Trophoblast cell (in vitro differentiated cells and primary cell): ENCODE results near the gene PTGER1.

Experiments used
- DNase-seq, 2 donors: peaks; one replicate each; pipeline ENCODE4 v3.0.0-alpha.2; 2016
- H2AFZ ChIP-seq: 2 replicates; pipeline ENCODE4 v1.6.1; 2013; ENCODE audit warnings: low read length, moderate library complexity, mild to moderate bottlenecking; ENCODE audit not compliant: insufficient read depth, poor library complexity
- H2AK5ac ChIP-seq: 2 replicates; pipeline ENCODE4 v1.6.1; 2013; ENCODE audit warnings: mild to moderate bottlenecking, low read length
- H2BK120ac ChIP-seq: 2 replicates; pipeline ENCODE4 v1.6.1; 2013; ENCODE audit warnings: low read length, mild to moderate bottlenecking, moderate library complexity; ENCODE audit not compliant: insufficient read depth, poor library complexity
- H2BK12ac ChIP-seq: 2 replicates; pipeline ENCODE4 v1.6.1; 2013; ENCODE audit warnings: mild to moderate bottlenecking, low read length, moderate library complexity
- H2BK5ac ChIP-seq: 2 replicates; pipeline ENCODE4 v1.6.1; 2013; ENCODE audit warnings: low read length, low read depth, moderate library complexity, mild to moderate bottlenecking; ENCODE audit not compliant: poor library complexity
- H3K14ac ChIP-seq: 2 replicates; pipeline ENCODE4 v1.6.1; 2013; ENCODE audit warnings: mild to moderate bottlenecking, low read length
- H3K18ac ChIP-seq: 2 replicates; pipeline ENCODE4 v1.6.1; 2013; ENCODE audit warnings: mild to moderate bottlenecking, low read length
- H3K23ac ChIP-seq: 2 replicates; pipeline ENCODE4 v1.6.1; 2013; ENCODE audit warnings: low read length
- H3K27ac ChIP-seq: 2 replicates; pipeline ENCODE4 v1.5.1; 2013; ENCODE audit warnings: low read depth, mild to moderate bottlenecking, inconsistent platforms, low read length, moderate library complexity
- H3K27me3 ChIP-seq: 2 replicates; pipeline ENCODE4 v1.6.1; 2013; ENCODE audit warnings: inconsistent platforms, mild to moderate bottlenecking, low read length, moderate library complexity; ENCODE audit not compliant: insufficient read depth
- H3K36me3 ChIP-seq, 2 experiments: 1 replicate in 1 of 2; 2 replicates in 1 of 2; pipeline ENCODE4 v1.6.1; 2013; ENCODE audit warnings: low read length in 2 of 2, mild to moderate bottlenecking in 2 of 2, moderate library complexity in 1 of 2; ENCODE audit not compliant: insufficient read depth in 2 of 2, control insufficient read depth in 1 of 2
- H3K4ac ChIP-seq: 2 replicates; pipeline ENCODE4 v1.6.1; 2013; ENCODE audit warnings: low read depth, mild to moderate bottlenecking, low read length, moderate library complexity
- H3K4me1 ChIP-seq, 2 experiments: 1 replicate in 1 of 2; 2 replicates in 1 of 2; pipeline ENCODE4 v1.6.1; 2013; ENCODE audit warnings: low read length in 2 of 2, mild to moderate bottlenecking in 2 of 2, moderate library complexity in 1 of 2; ENCODE audit not compliant: insufficient read depth in 2 of 2, control insufficient read depth in 1 of 2
- H3K4me2 ChIP-seq: 2 replicates; pipeline ENCODE4 v1.6.1; 2013; ENCODE audit warnings: inconsistent platforms, mild to moderate bottlenecking, low read length, moderate library complexity
- H3K4me3 ChIP-seq: 2 replicates; pipeline ENCODE4 v1.5.1; 2013; ENCODE audit warnings: mild to moderate bottlenecking, low read depth, low read length, inconsistent platforms
- H3K79me1 ChIP-seq: one replicate; pipeline ENCODE4 v1.6.1; 2013; ENCODE audit warnings: low read length
- H3K79me2 ChIP-seq: 2 replicates; pipeline ENCODE4 v1.6.1; 2013; ENCODE audit warnings: low read length, mild to moderate bottlenecking; ENCODE audit not compliant: control insufficient read depth, insufficient read depth, poor library complexity
- H3K9ac ChIP-seq: 2 replicates; pipeline ENCODE4 v1.6.1; 2013; ENCODE audit warnings: mild to moderate bottlenecking, low read length
- H3K9me3 ChIP-seq: 2 replicates; pipeline ENCODE4 v1.6.1; 2013; ENCODE audit warnings: low read depth, mild to moderate bottlenecking, control low read depth, inconsistent platforms, low read length; ENCODE audit not compliant: insufficient read depth
- H4K12ac ChIP-seq: 2 replicates; pipeline ENCODE4 v1.6.1; 2013; ENCODE audit warnings: low read depth, mild to moderate bottlenecking, low read length, moderate library complexity
- H4K8ac ChIP-seq: 2 replicates; pipeline ENCODE4 v1.6.1; 2013; ENCODE audit warnings: low read depth, mild to moderate bottlenecking, low read length, moderate library complexity
- H4K91ac ChIP-seq: one replicate; pipeline ENCODE4 v1.6.1; 2013; ENCODE audit warnings: low read depth, mild to moderate bottlenecking, low read length, moderate library complexity
- WGBS: extraction: QIAGEN DNeasy Blood & Tissue Kit; methylation state at CpG from one replicate; pipeline ENCODE4 v1.1.7; 2013; ENCODE audit warnings: missing lambda C conversion rate; ENCODE audit not compliant: insufficient read length, insufficient coverage; ENCODE audit errors: extremely low coverage; 5-methylcytosine and 5-hydroxymethylcytosine counted together

Gene PTGER1

DNA sequence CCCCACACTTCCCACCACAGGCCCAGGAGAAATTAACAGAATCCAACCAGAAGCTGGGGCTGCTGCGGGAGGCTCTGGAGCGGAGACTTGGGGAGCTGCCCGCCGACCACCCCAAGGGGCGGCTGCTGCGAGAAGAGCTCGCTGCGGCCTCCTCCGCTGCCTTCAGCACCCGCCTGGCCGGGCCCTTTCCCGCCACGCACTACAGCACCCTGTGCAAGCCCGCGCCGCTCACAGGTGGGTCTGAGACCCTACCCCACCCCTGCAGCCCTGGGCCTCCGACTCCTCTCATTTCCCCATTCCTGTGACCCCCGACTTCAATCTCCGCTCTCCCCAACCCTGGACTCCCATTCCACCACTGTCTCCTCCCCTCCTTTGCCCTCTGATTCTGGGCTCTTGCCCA is 24.3 kb downstream of the PTGER1 start:
- no CpG with 5 or more reads among the region's 19 CpGs for WGBS
- no peak overlapping the region for H2AK5ac ChIP-seq
- H3K9ac ChIP-seq = no peak overlapping the region
- no peaks in the 10 kb centered on the region for H3K27me3 ChIP-seq
- no peak overlapping the region for H3K4me2 ChIP-seq
- H2BK12ac ChIP-seq = no peak overlapping the region
- H2BK5ac ChIP-seq = no peak overlapping the region
- H3K27ac ChIP-seq = no peak overlapping the region
- H3K14ac ChIP-seq = no peak overlapping the region
- H4K12ac ChIP-seq = no peak overlapping the region
- no peak overlapping the region for H3K4ac ChIP-seq
- H3K79me2 ChIP-seq = no peaks in the 10 kb centered on the region
- no peaks in the 10 kb centered on the region for H3K4me1 ChIP-seq
- H3K36me3 ChIP-seq = peaks cover 14 to 20% of the 10 kb centered on the region in 2 experiments
- no peak overlapping the region for H3K18ac ChIP-seq
- no peak overlapping the region for H4K91ac ChIP-seq
- no peak overlapping the region for H3K4me3 ChIP-seq
- H2AFZ ChIP-seq = no peak overlapping the region
- no peak overlapping the region for H2BK120ac ChIP-seq
- H4K8ac ChIP-seq = no peak overlapping the region
- H3K79me1 ChIP-seq = no peaks in the 10 kb centered on the region
- no peak overlapping the region for H3K23ac ChIP-seq
- no peak for DNase-seq
- peaks cover 6% of the 10 kb centered on the region for H3K9me3 ChIP-seq

GRCh38 chr19:14450168-14450874 is 24.8 kb downstream of the PTGER1 start:
- no peak overlapping the region for H2BK120ac ChIP-seq
- no peaks in the 10 kb centered on the region for H3K4me1 ChIP-seq
- H3K14ac ChIP-seq = no peak overlapping the region
- H2AFZ ChIP-seq = no peak overlapping the region
- no peaks in the 10 kb centered on the region for H3K79me1 ChIP-seq
- no peak overlapping the region for H3K4me2 ChIP-seq
- no peak overlapping the region for H3K27ac ChIP-seq
- H4K8ac ChIP-seq = no peak overlapping the region
- peaks cover 14 to 20% of the 10 kb centered on the region in 2 experiments for H3K36me3 ChIP-seq
- H3K18ac ChIP-seq = no peak overlapping the region
- no peak overlapping the region for H4K91ac ChIP-seq
- no peak overlapping the region for H2BK12ac ChIP-seq
- H4K12ac ChIP-seq = no peak overlapping the region
- no peak overlapping the region for H2BK5ac ChIP-seq
- no CpG with 5 or more reads among the region's 30 CpGs for WGBS
- no peak overlapping the region for H3K4me3 ChIP-seq
- no peaks in the 10 kb centered on the region for H3K79me2 ChIP-seq
- H3K27me3 ChIP-seq = no peaks in the 10 kb centered on the region
- no peak overlapping the region for H3K23ac ChIP-seq
- peak in 1 of 2 donors; percentile 44 for DNase-seq
- no peak overlapping the region for H3K9ac ChIP-seq
- H2AK5ac ChIP-seq = no peak overlapping the region
- H3K4ac ChIP-seq = no peak overlapping the region
- H3K9me3 ChIP-seq = peaks cover 6% of the 10 kb centered on the region

GRCh38 chr19:14449321-14449720 is 25.8 kb downstream of the PTGER1 start:
- peak; percentile 90 to 92 for DNase-seq
- no peak overlapping the region for H3K4me3 ChIP-seq
- no CpG with 5 or more reads among the region's 6 CpGs for WGBS
- no peak overlapping the region for H4K12ac ChIP-seq
- H3K36me3 ChIP-seq = peaks cover 18 to 24% of the 10 kb centered on the region in 2 experiments
- no peak overlapping the region for H2BK120ac ChIP-seq
- no peak overlapping the region for H3K23ac ChIP-seq
- H2AFZ ChIP-seq = no peak overlapping the region
- H3K4me1 ChIP-seq = no peaks in the 10 kb centered on the region
- H3K4ac ChIP-seq = no peak overlapping the region
- H3K27ac ChIP-seq = no peak overlapping the region
- H3K4me2 ChIP-seq = no peak overlapping the region
- H4K8ac ChIP-seq = no peak overlapping the region
- H3K79me2 ChIP-seq = no peaks in the 10 kb centered on the region
- no peak overlapping the region for H4K91ac ChIP-seq
- no peak overlapping the region for H3K14ac ChIP-seq
- H3K27me3 ChIP-seq = no peaks in the 10 kb centered on the region
- H3K18ac ChIP-seq = no peak overlapping the region
- H3K9me3 ChIP-seq = peaks cover 6% of the 10 kb centered on the region
- no peak overlapping the region for H3K9ac ChIP-seq
- no peak overlapping the region for H2BK12ac ChIP-seq
- H2BK5ac ChIP-seq = no peak overlapping the region
- H2AK5ac ChIP-seq = no peak overlapping the region
- H3K79me1 ChIP-seq = no peaks in the 10 kb centered on the region

DNA sequence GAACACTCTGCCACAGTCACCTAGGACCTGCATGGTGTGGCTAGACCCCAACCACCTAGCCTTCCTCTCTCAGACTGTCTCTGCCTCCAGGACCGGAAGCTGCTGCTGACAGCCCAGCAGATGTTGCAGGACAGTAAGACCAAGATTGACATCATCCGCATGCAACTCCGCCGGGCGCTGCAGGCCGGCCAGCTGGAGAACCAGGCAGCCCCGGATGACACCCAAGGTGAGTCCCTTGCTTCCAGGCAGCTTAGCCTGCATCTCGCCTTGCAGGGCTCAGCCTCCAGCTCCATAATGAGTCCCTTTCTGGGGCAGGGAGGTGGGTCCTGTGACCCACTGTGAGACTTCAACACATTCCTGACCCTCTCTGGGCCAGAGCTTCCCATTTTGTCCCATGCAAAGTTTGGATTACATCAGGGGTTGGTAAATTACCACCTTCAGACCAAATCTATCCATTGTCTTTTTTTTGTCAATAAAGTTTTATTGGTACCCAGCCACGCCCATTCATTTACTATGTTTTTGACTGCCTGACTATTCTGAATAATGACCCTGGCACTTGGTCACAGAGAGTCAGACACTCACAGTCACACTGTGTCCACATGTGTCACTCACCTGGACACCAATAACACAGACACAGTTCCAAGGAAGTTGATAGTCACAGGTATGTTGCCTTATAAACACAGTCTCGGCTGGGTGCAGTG is 28.7 kb downstream of the PTGER1 start:
- Histone ChIP-seq H2BK12ac (no peak overlapping the region), H3K79me1 (no peaks in the 10 kb centered on the region), H3K4me2 (no peak overlapping the region), H3K18ac (no peak overlapping the region), H3K27ac (no peak overlapping the region), H3K36me3 (peaks cover 35 to 42% of the 10 kb centered on the region in 2 experiments), H3K4ac (no peak overlapping the region), H3K27me3 (no peaks in the 10 kb centered on the region), H4K8ac (no peak overlapping the region), H3K4me3 (no peak overlapping the region), H2AK5ac (no peak overlapping the region), H2BK5ac (no peak overlapping the region), H4K91ac (no peak overlapping the region), H3K9ac (no peak overlapping the region), H3K9me3 (peaks cover 14% of the 10 kb centered on the region), H4K12ac (no peak overlapping the region), H3K79me2 (no peaks in the 10 kb centered on the region), H3K4me1 (no peaks in the 10 kb centered on the region), H2BK120ac (no peak overlapping the region), H2AFZ (no peak overlapping the region), H3K23ac (no peak overlapping the region), H3K14ac (no peak overlapping the region)
- DNase-seq = peak in 1 of 2 donors; percentile 64
- WGBS = no CpG with 5 or more reads among the region's 10 CpGs
